Activated CD8-positive, alpha-beta T cell treated with anti-CD3 and anti-CD28 coated beads, Interleukin-2, amount 10 ng/mL, durations not matched to agents 7 days and 5 days (primary cell): ENCODE results near the gene ADAM29. TPM values are rescaled to one million over a fixed set of nuclear protein-coding genes. Genes with fewer than 3 reads are reported as not detected.
"Not testable (repeated sequence)": the region's sequence is repeated elsewhere in the genome, so short reads cannot be mapped to it uniquely, and the experiment has no call there.

Experiments
- ATAC-seq: fragments of 150-1000 bp; cut with Tn5 transposase; one replicate; pipeline ENCODE4 v1.10.0; 2021; ENCODE audit warnings: moderate library complexity
- CTCF ChIA-PET: fragments of 350-600 bp; sonication (Branson Sonifier 250); formaldehyde crosslinking; loops from one replicate; lab custom pipeline; 2021; ENCODE audit warnings: antibody characterized with exemption; lab: Charles Lee
- POLR2A ChIA-PET: fragments of 350-600 bp; sonication (Branson Sonifier 250); formaldehyde crosslinking; loops from one replicate; lab custom pipeline; 2021; ENCODE audit warnings: antibody characterized with exemption; lab: Charles Lee
- DNase-seq: peaks from one replicate; pipeline ENCODE4 v3.0.0-alpha.2; 2020
- H3K27ac Mint-ChIP-seq: one replicate; pipeline ENCODE4 v1.8.0; 2021; ENCODE audit warnings: mild to moderate bottlenecking, mixed read lengths
- H3K27me3 Mint-ChIP-seq: one replicate; pipeline ENCODE4 v1.8.0; 2021; ENCODE audit warnings: low read depth, mixed read lengths
- H3K36me3 Mint-ChIP-seq: one replicate; pipeline ENCODE4 v1.8.0; 2021; ENCODE audit warnings: low read depth, mixed read lengths
- H3K4me1 Mint-ChIP-seq: one replicate; pipeline ENCODE4 v1.8.0; 2021; ENCODE audit warnings: low read depth, mixed read lengths
- H3K4me3 Mint-ChIP-seq: one replicate; pipeline ENCODE4 v1.8.0; 2021; ENCODE audit warnings: mild to moderate bottlenecking, mixed read lengths
- H3K9me3 Mint-ChIP-seq: one replicate; pipeline ENCODE4 v1.8.0; 2022; ENCODE audit warnings: mixed read lengths; ENCODE audit not compliant: insufficient read depth
- total RNA-seq, 2 experiments: library from RNA; stranded (reverse); gene quantifications; one replicate each; pipeline ENCODE4 v1.2.3, GENCODE V29; 2021

ADAM29 gene
- total RNA-seq: not detected

- no peak for DNase-seq
- no peak for ATAC-seq
- Mint-ChIP-seq H3K27ac (no peak within 1 kb of the TSS), H3K27me3 (no peaks in the 10 kb centered on the region), H3K4me3 (no peak within 1 kb of the TSS), H3K4me1 (no peaks in the 10 kb centered on the region), H3K9me3 (peaks cover 3% of the 10 kb centered on the region), H3K36me3 (no peaks in the 10 kb centered on the region)
- ChIA-PET POLR2A (no interaction called here), CTCF (no interaction called here)
Observed at GRCh38 chr4:174918058-174918457, at the start of gene ADAM29. Gene ADAM29, plus strand, starts transcription at chr4:174918358. Its CDS starts 57,168 bp downstream, at chr4:174975526.

DNA sequence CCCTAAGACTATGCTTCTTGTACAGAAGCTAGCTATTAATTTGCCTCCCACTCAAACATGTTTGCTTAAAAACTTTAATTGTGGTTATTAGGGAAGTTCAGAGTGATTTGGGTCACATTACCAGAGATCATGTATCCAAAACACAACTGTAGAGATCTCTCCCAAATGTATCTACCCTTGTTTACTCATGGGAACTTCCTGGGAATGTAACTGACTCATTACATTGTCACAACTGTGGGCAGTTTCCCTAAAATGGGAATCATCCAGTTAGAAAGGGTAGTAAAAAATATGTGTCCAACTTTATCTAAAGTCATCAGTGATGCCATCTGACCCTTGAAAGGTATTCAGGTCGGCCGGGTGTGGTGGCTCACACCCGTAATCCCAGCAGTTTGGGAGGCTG, 48.8 kb upstream of the ADAM29 start:
- CTCF ChIA-PET: no interaction called here
- no peaks in the 10 kb centered on the region for H3K4me1 Mint-ChIP-seq
- no peaks in the 10 kb centered on the region for H3K9me3 Mint-ChIP-seq
- no peaks in the 10 kb centered on the region for H3K27me3 Mint-ChIP-seq
- POLR2A ChIA-PET: no interaction called here
- DNase-seq (no peak), ATAC-seq (no peak)
- no peak overlapping the region for H3K27ac Mint-ChIP-seq
- no peaks in the 10 kb centered on the region for H3K36me3 Mint-ChIP-seq
- H3K4me3 Mint-ChIP-seq: no peak overlapping the region

DNA sequence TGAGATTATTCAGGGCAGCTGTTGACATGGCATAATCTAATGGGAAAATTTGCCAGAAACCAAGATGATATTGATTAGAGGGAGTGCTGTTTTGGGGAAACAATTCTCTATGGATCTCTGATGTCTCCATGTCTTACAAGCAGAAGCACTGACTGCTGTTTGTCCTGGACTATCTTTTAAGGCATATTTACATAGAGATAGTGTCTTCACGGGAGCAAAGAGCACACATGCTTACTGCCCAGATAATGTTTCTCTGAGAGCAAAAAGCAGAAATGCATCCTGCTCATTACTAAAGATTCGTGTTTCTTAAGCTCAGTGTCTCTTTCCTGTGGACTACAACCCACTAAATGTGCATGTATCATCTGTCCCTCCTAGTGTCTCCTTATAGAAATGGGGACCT, 47.8 kb upstream of the ADAM29 start:
- CTCF ChIA-PET: no interaction called here
- POLR2A ChIA-PET: no interaction called here
- no peak overlapping the region for H3K27ac Mint-ChIP-seq
- no peak overlapping the region for H3K4me3 Mint-ChIP-seq
- H3K9me3 Mint-ChIP-seq: no peaks in the 10 kb centered on the region
- DNase-seq (no peak), ATAC-seq (no peak)
- no peaks in the 10 kb centered on the region for H3K27me3 Mint-ChIP-seq
- H3K4me1 Mint-ChIP-seq: no peaks in the 10 kb centered on the region
- no peaks in the 10 kb centered on the region for H3K36me3 Mint-ChIP-seq

DNA sequence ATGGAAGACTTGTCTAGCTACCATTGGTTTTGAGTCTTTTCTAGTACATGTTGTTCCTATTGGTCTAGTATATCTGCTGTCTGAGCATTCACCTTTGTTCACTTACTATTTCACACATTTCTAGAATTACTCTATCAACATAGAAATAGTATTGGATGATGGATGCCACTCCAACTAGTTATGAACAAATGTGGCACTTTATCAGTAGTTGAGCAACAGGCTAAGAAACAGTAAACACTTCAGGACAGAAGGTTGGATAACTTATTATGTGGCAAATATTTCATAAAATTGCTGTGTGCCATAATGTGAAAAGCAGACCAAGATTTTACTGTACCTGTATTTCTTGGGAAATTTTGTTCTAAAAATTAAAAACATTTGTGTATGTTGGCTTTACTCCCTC, 46.8 kb upstream of the ADAM29 start:
- Mint-ChIP-seq H3K4me1 (no peaks in the 10 kb centered on the region), H3K36me3 (no peaks in the 10 kb centered on the region), H3K9me3 (no peaks in the 10 kb centered on the region), H3K27me3 (no peaks in the 10 kb centered on the region), H3K27ac (no peak overlapping the region), H3K4me3 (no peak overlapping the region)
- POLR2A ChIA-PET: no interaction called here
- CTCF ChIA-PET: no interaction called here
- no peak for ATAC-seq
- DNase-seq: no peak

DNA sequence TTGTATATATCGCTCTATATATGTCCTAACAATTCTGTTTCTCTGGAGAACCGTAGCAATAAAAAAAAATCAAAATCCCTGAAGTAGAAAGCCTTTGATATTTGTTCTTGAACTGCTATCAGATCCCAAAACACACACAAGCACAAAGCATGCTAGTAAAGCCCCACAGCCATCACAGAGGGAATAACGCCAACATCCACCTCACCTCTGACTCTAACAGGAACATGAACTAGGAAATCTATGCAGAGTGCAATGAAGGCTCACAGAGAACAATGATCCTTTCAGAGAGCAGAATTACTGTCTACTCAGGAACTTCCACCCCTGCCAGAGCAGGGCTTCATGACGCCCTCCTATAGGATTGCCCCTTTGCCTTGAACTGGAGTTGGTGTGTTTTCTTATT, 45.0 kb upstream of the ADAM29 start:
- ATAC-seq, POLR2A ChIA-PET, H3K36me3 Mint-ChIP-seq, H3K4me3 Mint-ChIP-seq, H3K27me3 Mint-ChIP-seq, CTCF ChIA-PET, H3K27ac Mint-ChIP-seq, H3K4me1 Mint-ChIP-seq, H3K9me3 Mint-ChIP-seq, DNase-seq: not testable (repeated sequence)

- DNase-seq (no peak), ATAC-seq (no peak)
- ChIA-PET CTCF (no interaction called here), POLR2A (no interaction called here)
- Mint-ChIP-seq H3K4me1 (no peaks in the 10 kb centered on the region), H3K27ac (no peak overlapping the region), H3K36me3 (no peaks in the 10 kb centered on the region), H3K9me3 (no peaks in the 10 kb centered on the region), H3K4me3 (no peak overlapping the region), H3K27me3 (no peaks in the 10 kb centered on the region)
Observed at GRCh38 chr4:174873931-174874330, 44.2 kb upstream of the ADAM29 start.

DNA sequence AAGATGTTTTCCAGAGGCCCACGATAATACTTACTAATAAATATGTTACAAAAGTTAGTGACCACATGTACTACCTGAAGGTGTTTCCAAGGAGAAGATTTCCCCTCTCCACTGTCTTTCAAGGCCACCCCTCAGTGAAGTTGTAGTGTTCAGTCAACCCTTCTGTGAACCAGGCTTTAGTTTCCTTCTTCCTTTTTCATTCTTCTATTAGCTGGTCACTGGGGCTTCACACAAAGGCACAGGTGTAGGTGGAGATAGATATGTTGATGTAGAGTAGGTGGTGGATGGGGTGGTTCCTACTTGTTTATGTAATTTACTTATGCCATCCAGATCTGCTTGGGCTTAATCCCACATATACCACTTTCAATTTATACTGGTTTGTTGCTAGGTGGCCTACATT, 43.3 kb upstream of the ADAM29 start:
- DNase-seq (no peak), ATAC-seq (no peak)
- H3K27me3 Mint-ChIP-seq: no peaks in the 10 kb centered on the region
- no peak overlapping the region for H3K4me3 Mint-ChIP-seq
- ChIA-PET CTCF (no interaction called here), POLR2A (no interaction called here)
- H3K4me1 Mint-ChIP-seq: no peaks in the 10 kb centered on the region
- no peaks in the 10 kb centered on the region for H3K36me3 Mint-ChIP-seq
- no peaks in the 10 kb centered on the region for H3K9me3 Mint-ChIP-seq
- no peak overlapping the region for H3K27ac Mint-ChIP-seq

- ATAC-seq (no peak), DNase-seq (no peak)
- Mint-ChIP-seq H3K9me3 (no peaks in the 10 kb centered on the region), H3K27me3 (no peaks in the 10 kb centered on the region), H3K4me1 (no peaks in the 10 kb centered on the region), H3K36me3 (no peaks in the 10 kb centered on the region), H3K27ac (no peak overlapping the region), H3K4me3 (no peak overlapping the region)
- POLR2A ChIA-PET: no interaction called here
- CTCF ChIA-PET: no interaction called here
Observed at GRCh38 chr4:174880001-174880400, 38.2 kb upstream of the ADAM29 start.

DNA sequence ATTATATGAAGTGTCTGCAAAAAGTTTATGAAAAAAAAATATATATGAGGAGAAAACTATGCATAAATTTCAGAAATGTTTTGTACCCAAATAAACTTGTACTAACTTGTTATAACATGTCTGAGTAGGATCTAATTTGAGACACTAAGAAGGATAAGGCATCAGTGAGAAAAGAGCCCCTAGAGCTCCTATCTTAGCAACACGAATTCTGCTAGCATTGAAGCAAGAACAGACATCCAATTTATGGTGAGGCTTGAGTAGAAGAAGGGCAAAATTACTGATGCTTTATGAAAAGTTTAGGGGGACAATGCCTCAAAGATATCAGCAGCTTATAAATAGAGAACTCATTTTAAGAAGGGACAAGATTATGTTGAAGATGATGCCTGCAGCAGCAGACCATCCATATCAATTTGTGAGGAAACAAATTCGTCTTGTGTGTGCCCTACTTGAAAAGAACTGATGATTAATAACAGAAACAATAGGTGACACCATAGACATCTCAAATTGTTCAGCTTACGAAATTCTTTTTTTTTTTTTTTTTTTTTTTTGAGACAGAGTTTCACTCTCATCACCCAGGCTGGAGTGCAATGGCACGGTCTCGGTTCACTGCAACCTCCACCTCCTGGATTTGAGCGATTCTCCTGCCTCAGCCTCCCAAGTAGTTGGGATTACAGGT, 35.7 kb upstream of the ADAM29 start:
- H3K36me3 Mint-ChIP-seq: no peaks in the 10 kb centered on the region
- no peaks in the 10 kb centered on the region for H3K4me1 Mint-ChIP-seq
- H3K27ac Mint-ChIP-seq: no peak overlapping the region
- no peak overlapping the region for H3K4me3 Mint-ChIP-seq
- ATAC-seq (no peak), DNase-seq (no peak)
- H3K9me3 Mint-ChIP-seq: no peaks in the 10 kb centered on the region
- no peaks in the 10 kb centered on the region for H3K27me3 Mint-ChIP-seq
- POLR2A ChIA-PET: no interaction called here
- CTCF ChIA-PET: no interaction called here

DNA sequence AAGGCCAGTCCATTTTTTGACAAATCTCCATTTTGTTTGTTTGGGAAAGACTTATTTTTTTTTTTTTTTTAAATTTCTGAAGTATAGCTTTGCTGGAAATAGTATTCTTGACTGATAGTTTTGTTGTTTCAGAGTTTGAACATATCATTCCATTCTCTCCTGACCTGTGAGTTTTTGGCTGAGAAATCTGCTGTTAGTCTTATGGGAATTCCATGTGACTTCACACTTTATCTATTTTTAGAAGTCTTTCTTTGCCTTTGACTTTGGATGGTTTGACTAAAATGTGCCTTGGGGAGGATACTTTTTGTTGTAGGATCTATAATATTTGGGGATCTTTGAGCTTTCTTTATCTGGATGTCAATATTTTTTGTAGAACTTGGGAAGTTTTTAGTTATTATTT, 10.7 kb upstream of the ADAM29 start:
- ChIA-PET CTCF (no interaction called here), POLR2A (no interaction called here)
- no peaks in the 10 kb centered on the region for H3K9me3 Mint-ChIP-seq
- no peaks in the 10 kb centered on the region for H3K27me3 Mint-ChIP-seq
- H3K36me3 Mint-ChIP-seq: no peaks in the 10 kb centered on the region
- H3K27ac Mint-ChIP-seq: no peak overlapping the region
- no peaks in the 10 kb centered on the region for H3K4me1 Mint-ChIP-seq
- no peak for DNase-seq
- no peak overlapping the region for H3K4me3 Mint-ChIP-seq
- ATAC-seq: no peak

- Mint-ChIP-seq H3K4me3 (no peak overlapping the region), H3K9me3 (peaks cover 3% of the 10 kb centered on the region), H3K27ac (no peak overlapping the region), H3K36me3 (no peaks in the 10 kb centered on the region), H3K4me1 (no peaks in the 10 kb centered on the region), H3K27me3 (no peaks in the 10 kb centered on the region)
- POLR2A ChIA-PET: no interaction called here
- CTCF ChIA-PET: no interaction called here
- DNase-seq (no peak), ATAC-seq (no peak)
Observed at GRCh38 chr4:174910271-174910670, 7.9 kb upstream of the ADAM29 start.

- ChIA-PET POLR2A (no interaction called here), CTCF (no interaction called here)
- ATAC-seq (no peak), DNase-seq (no peak)
- peaks cover 3% of the 10 kb centered on the region for H3K9me3 Mint-ChIP-seq
- no peak overlapping the region for H3K4me3 Mint-ChIP-seq
- no peak overlapping the region for H3K27ac Mint-ChIP-seq
- H3K4me1 Mint-ChIP-seq: no peaks in the 10 kb centered on the region
- H3K27me3 Mint-ChIP-seq: no peaks in the 10 kb centered on the region
- no peaks in the 10 kb centered on the region for H3K36me3 Mint-ChIP-seq
Observed at GRCh38 chr4:174912919-174913543, 5.1 kb upstream of the ADAM29 start.
